ENCODE data around the gene ENAH.
"Not testable (repeated sequence)": the region's sequence is repeated elsewhere in the genome, so short reads cannot be mapped to it uniquely, and the experiment has no call there.

Gene ENAH

GRCh38 chr1:225493591-225494246 is 159.2 kb downstream of the ENAH start:
- no peak for DNase-seq (ENCODE audit: low read depth)

DNA sequence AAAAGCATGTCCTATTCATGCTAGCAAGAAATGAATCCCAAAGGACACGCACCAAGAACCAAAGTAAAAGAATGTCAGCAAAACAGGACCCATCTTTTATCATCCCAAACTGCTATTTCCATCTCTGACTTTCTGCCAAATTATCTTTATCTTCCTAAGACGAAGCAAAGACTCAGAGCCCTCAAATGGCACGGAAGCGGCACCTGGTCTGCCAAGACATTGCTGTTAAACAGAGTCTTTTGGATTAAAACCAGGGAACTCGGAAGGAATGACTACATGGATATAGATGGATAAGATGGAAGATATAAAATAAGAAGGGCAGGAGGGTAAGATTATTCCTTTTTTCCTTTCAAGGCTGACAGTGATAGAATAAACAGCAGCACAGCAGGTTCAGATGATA is 164.2 kb downstream of the ENAH start:
- no peak for DNase-seq (ENCODE audit: low read depth)

GRCh38 chr1:225486856-225487255 is 166.1 kb downstream of the ENAH start:
- no peak for DNase-seq (ENCODE audit: low read depth)

DNA sequence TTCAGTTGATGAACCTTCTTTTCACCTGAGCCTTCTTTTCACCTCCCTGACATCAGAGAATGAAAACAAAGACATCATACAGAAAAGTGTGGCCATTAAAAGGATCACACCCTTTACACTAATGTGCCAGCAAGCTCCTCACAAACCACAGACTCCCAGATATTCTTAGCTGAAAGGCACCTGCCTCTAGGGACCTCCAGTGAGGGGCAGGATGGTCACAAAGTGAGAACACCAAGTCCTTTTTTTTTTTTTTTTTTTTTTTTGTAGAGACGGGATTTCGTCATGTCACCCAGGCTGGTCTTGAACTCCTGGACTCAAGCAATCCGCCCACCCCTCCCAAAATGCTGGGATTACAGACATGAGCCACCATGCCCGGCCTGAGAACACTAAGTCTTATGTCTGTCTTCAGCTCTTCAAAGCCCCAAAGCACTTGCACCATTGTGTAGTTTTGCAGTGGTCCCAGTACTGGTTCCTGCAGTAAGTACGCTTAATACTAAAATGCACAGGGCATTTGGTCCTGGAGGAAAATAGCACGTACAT is 166.9 kb downstream of the ENAH start:
- DNase-seq (ENCODE audit: low read depth), result no peak

DNA sequence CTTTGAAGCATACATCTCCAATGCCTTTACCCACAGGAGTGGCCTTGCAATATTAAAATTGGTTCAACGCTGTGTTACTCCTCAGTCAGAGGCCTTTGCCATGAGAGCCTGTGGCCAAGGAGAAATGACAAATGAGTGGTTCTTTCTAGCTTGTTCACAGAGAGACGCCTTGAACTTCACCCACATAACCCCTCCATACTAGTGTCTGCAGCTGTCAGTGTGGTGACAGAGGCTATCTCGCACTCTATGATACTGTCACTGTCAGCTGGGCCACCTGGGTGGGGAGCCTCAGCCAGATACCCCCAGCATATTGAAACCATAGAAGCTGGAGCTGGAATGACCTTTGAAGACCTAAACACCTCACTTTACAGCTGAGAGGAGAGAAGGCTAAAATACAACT is 167.7 kb downstream of the ENAH start:
- DNase-seq (ENCODE audit: low read depth), result no peak

DNA sequence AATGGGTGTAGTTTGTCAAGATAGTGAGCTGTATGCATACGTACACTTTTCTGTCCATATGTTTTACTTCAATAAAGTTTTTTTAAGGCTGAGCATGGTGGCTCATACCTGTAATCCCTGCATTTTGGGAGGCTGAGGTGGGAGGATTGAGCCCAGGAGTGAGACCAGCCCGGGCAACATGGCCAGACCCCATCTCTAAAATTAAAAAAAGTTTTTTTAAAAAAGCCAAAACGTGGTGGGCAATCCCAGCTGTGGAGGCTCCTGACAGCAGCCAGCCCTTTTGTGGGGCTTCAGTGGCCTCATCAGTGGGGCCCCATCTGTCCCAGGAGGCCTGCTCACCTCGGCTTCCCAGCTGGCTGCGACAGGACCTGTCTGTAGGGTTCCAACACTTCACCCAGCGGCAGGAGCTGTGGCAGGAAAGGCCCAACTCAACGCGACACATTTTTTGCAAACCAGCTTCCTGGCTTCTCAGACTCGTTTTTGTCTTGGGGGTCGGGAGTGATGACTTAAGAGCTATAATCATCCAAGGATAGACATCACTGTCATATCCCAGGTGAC is 168.2 kb downstream of the ENAH start:
- DNase-seq (ENCODE audit: low read depth), result no peak

GRCh38 chr1:225483818-225484656 is 168.9 kb downstream of the ENAH start:
- DNase-seq (ENCODE audit: low read depth), result no peak

- DNase-seq (ENCODE audit: low read depth), result no peak
Measured at GRCh38 chr1:225482421-225482950, 170.4 kb downstream of the ENAH start.

DNA sequence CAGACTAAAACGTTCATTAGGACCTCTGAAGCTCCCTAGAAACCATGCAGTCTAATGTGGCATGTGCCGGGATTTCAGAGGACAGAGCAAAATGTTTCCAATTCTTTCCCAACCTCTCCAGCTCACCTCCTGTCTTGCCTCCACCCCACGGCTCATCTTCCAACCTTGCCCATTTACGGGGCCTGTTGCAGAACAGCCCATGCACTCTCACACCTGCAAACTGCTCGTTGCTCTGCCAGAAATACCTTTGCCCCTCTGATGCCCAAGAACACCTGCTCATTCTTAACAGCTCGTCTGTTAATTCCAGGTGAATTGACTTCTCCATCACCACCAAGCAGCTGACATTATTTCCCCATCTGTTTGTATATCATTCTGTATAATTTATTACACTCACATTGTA is 171.2 kb downstream of the ENAH start:
- DNase-seq (ENCODE audit: low read depth), result no peak

GRCh38 chr1:225480825-225481434 is 172.0 kb downstream of the ENAH start:
- no peak for DNase-seq (ENCODE audit: low read depth)

DNA sequence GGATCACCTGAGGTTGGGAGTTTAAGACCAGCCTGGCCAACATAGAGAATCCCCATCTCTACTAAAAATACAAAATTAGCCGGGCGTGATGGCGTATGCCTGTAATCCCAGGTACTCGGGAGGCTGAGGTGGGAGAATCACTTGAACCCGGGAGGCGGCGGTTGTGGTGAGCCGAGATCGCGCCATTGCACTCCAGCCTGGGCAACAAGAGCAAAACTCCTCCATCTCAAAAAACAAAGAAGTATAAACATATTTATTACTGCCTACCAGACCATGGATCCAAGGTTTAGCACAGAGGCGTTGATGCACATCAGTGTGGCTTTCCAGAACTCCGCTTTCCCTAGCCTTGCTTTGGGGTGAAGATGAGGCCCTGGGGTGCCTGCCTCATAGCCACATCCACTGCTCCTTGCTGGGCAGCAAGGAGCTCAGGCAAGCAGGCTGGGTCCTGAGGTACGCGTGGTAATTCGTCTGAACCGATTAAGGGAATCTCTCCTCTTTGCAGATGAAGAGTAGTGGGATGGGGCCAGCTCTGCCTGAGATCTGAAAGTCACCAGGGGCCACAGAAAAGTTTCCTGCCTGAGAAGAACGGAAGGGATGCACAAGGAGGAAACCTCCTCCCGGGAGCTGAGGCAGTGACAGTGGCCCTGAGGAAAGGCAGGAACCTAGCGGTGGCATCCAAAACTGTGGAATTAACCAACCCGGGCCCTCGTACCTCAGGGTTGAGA is 172.8 kb downstream of the ENAH start:
- DNase-seq (ENCODE audit: low read depth), result no peak

DNA sequence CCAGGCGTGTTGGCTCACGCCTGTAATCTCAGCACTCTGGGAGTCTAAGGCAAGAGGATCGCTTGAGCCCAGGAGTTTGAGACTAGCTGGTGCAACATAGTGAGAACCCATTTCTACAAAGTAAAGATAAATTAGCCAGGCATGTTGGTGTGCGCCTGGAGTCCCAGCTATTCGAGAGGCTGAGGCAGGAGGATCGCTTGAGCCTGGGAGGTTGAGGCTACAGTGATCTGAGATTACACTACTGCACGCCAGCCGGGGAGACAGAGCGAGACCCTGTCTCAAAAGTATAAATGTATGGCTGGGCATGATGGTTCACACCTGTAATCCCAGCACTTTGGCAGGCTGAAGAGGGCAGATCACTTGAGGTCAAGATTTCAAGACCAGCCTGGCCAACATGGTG is 173.6 kb downstream of the ENAH start:
- DNase-seq (ENCODE audit: low read depth), result no peak

DNA sequence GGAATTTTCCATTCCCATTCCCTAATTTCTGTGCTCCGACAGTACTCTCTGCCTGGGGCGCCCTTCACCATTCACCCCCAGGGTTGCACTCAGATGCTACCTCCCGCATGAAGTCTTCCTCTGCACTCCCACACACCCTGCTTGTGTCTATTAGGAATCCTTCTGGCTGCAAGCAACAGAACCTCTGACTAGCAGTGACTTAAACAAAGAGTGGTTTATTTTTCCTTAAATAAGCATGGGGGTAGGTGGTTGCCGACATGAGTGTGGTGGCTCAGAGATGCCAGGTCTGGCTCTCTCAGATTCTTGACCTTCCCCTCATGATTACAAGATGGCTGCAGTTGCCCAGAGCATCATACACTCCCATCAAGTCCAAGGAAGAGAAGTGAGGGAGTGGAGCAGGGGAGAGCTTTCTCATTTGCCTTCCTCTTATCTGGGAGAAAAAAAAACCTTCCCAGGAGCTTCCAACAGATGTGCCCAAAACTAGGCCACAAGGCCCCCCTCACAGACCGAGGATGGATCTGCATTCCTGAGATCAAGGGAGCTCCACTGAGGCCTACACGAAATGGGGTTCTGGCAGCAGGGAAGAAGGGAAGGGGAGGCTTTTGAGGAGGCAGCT is 175.5 kb downstream of the ENAH start:
- DNase-seq (ENCODE audit: low read depth), result no peak

GRCh38 chr1:225476538-225476988 is 176.4 kb downstream of the ENAH start:
- DNase-seq (ENCODE audit: low read depth), result no peak

DNA sequence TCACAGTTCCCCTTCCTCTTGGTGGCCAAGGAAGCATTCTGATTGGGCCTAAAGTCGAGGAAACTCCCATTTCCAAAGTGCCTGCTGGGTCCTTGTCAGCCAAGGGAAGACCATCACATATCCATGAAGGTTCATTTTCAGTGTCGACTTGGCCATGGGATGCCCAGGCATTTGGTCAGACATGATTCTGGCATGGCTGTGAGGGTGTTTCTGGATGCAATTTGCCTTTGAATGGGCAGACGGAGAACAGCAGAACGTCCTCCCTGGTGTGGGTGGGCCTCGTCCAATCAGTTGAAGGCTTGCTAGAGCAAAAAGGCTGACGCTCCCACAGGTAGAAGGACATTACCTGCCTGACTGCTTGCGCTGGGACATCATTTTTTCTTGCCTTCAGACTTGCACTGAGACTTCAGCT is 176.8 kb downstream of the ENAH start:
- DNase-seq (ENCODE audit: low read depth), result no peak

DNA sequence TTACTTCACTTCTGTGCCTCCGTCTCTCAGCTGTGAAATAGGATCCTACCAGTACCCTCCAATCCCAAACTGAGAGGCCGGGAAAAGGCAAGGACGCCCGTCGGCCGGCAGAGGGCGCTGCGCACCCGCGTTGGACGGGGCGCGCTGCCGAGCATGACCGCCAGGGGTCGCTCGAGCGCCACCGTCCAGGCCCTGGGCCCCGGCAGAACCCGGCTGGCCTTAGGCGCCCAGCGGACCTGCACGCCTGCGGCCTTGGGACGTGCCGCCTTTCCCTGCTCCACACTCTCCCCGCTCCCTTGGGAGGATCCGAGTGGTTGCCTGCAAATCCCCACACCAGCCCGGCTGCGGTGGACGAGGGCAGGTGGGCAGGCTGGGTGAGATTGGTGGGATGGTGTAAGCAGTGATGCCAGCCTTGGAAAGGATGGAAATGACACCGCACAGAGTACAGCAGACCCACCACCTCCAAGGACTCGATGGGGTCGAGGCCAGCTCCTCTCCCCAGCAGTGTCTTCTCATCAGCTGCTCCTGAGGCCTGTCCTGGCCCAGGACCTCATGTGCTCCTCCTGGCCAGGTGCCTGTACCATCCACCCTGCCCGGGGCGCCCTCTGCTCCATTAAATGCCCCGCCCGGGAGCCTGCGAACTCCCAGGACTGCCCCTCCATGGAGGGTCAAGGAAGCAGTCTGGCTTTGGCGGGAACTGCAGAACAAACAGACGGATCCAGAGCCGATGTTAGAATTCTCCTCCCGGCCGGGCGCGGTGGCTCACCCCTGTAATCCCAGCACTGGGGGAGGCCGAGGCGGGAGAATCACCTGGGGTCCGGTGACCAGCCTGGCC is 177.7 kb downstream of the ENAH start:
- no peak for DNase-seq (ENCODE audit: low read depth)

- no peak for DNase-seq (ENCODE audit: low read depth)
Measured at GRCh38 chr1:225474439-225474985, 178.4 kb downstream of the ENAH start.

DNA sequence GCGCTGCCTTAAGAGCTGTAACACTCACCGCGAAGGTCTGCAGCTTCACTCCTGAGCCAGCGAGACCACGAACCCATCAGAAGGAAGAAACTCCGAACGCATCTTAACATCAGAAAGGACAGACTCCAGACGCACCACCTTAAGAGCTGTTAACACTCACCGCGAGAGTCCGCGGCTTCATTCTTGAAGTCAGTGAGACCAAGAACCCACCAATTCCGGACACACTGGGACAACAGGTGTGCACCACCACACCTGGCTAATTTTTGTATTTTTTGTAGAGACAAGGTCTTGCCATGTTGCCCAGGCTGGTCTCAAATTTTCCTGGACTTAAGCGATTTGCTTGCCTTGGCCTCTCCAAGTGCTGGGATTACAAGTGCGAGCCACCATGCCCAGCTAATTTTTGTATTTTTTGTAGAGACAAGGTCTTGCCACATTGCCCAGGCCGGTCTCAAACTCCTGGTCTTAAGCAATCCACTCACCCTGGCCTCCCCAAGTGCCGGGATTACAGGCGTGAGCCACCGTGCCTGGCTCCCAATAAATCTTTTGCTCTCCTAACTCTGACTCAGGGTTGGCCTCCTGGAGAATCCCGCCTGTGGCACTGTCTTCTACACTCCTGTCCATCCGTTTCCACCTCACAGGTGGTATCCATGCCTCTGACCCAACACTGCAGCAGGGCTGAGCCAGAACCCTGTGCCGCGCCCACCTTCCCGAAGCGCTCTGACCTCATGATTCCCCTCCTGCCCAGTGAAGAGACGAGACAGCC is 179.1 kb downstream of the ENAH start:
- DNase-seq (ENCODE audit: low read depth), result not testable (repeated sequence)

- DNase-seq (ENCODE audit: low read depth), result not testable (repeated sequence)
Measured at GRCh38 chr1:225473266-225473665, 179.7 kb downstream of the ENAH start.
